KOPT-K1 (cell line): ENCODE results near the gene RFX2.

ENCODE experiments used
- H3K27ac ChIP-seq: fragments of 200-600 bp; sonication (generic); 2 replicates; pipeline ENCODE4 v1.5.1; 2016; ENCODE audit warnings: antibody characterized with exemption, mild to moderate bottlenecking, low read depth, low read length; ENCODE audit not compliant: poor library complexity, severe bottlenecking
- H3K36me3 ChIP-seq: fragments of 200-600 bp; sonication (generic); 2 replicates; pipeline ENCODE4 v1.5.1; 2017; ENCODE audit warnings: antibody characterized with exemption, mild to moderate bottlenecking, low read length, moderate library complexity; ENCODE audit not compliant: insufficient read depth
- H3K9me3 ChIP-seq: fragments of 200-600 bp; sonication (generic); 2 replicates; pipeline ENCODE4 v1.5.1; 2017; ENCODE audit warnings: antibody characterized with exemption, low read length, mild to moderate bottlenecking; ENCODE audit not compliant: insufficient read depth, poor library complexity, severe bottlenecking

Gene RFX2

GRCh38 chr19:6047741-6048251 is 62.5 kb downstream of the RFX2 start:
- Histone ChIP-seq H3K9me3 (no peaks in the 10 kb centered on the region), H3K27ac (no peak overlapping the region), H3K36me3 (no peaks in the 10 kb centered on the region)

GRCh38 chr19:6047256-6047655 is 63.0 kb downstream of the RFX2 start:
- Histone ChIP-seq H3K27ac (no peak overlapping the region), H3K36me3 (no peaks in the 10 kb centered on the region), H3K9me3 (no peaks in the 10 kb centered on the region)

GRCh38 chr19:6045108-6045507 is 65.2 kb downstream of the RFX2 start:
- Histone ChIP-seq H3K9me3 (no peaks in the 10 kb centered on the region), H3K36me3 (no peaks in the 10 kb centered on the region), H3K27ac (no peak overlapping the region)

- Histone ChIP-seq H3K27ac (no peak overlapping the region), H3K9me3 (no peaks in the 10 kb centered on the region), H3K36me3 (no peaks in the 10 kb centered on the region)
Observed at GRCh38 chr19:6044056-6044805, 66.1 kb downstream of the RFX2 start.

GRCh38 chr19:6042776-6043726 is 67.2 kb downstream of the RFX2 start:
- no peak overlapping the region for H3K27ac ChIP-seq
- H3K36me3 ChIP-seq = no peaks in the 10 kb centered on the region
- no peaks in the 10 kb centered on the region for H3K9me3 ChIP-seq

- H3K9me3 ChIP-seq = no peaks in the 10 kb centered on the region
- no peaks in the 10 kb centered on the region for H3K36me3 ChIP-seq
- H3K27ac ChIP-seq = no peak overlapping the region
Observed at GRCh38 chr19:6041991-6042481, 68.3 kb downstream of the RFX2 start.

GRCh38 chr19:6041071-6041470 is 69.2 kb downstream of the RFX2 start:
- no peak overlapping the region for H3K27ac ChIP-seq
- H3K36me3 ChIP-seq = no peaks in the 10 kb centered on the region
- no peaks in the 10 kb centered on the region for H3K9me3 ChIP-seq

GRCh38 chr19:6039566-6040225 is 70.6 kb downstream of the RFX2 start:
- H3K9me3 ChIP-seq = no peaks in the 10 kb centered on the region
- no peak overlapping the region for H3K27ac ChIP-seq
- no peaks in the 10 kb centered on the region for H3K36me3 ChIP-seq

DNA sequence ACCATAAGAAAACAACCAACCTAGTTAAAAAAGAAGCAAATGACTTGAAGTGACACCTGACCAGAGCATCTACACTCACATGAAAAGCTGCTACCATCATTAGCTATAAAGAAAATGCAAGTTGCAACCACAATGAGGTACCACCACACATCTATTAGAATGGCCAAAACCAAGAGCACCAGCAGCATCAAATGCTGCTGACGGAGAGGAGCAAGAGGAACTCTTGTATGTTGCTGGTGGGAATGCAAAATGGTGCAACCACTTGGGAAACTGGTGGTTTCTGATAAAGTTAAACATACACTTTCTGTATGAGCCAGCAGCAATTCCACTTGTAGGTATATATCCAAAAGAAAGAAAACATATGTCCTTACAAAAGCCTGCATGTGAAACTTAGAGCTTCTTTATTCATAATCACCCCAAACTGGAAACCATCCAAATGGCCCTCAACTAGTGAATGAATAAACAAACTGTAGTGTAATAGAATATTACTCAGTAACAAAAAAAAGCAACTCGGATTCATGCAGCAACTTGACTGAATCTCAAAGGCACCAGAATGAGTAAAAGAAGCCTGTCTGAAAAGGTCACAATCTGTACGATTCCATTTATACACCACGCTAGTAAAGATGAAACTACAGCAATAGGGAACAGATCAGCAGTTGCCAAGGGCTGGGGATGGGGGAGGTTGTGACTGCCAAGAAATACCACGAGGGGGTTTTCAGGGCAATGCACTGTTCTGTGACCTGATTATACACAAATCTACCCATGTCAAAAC is 71.5 kb downstream of the RFX2 start:
- H3K27ac ChIP-seq = no peak overlapping the region
- H3K36me3 ChIP-seq = no peaks in the 10 kb centered on the region
- no peaks in the 10 kb centered on the region for H3K9me3 ChIP-seq

GRCh38 chr19:6035026-6035425 is 75.3 kb downstream of the RFX2 start:
- Histone ChIP-seq H3K27ac (no peak overlapping the region), H3K36me3 (no peaks in the 10 kb centered on the region), H3K9me3 (no peaks in the 10 kb centered on the region)

GRCh38 chr19:6034512-6034911 is 75.8 kb downstream of the RFX2 start:
- Histone ChIP-seq H3K36me3 (no peaks in the 10 kb centered on the region), H3K9me3 (no peaks in the 10 kb centered on the region), H3K27ac (no peak overlapping the region)

GRCh38 chr19:6033744-6034264 is 76.5 kb downstream of the RFX2 start:
- Histone ChIP-seq H3K9me3 (no peaks in the 10 kb centered on the region), H3K27ac (no peak overlapping the region)

DNA sequence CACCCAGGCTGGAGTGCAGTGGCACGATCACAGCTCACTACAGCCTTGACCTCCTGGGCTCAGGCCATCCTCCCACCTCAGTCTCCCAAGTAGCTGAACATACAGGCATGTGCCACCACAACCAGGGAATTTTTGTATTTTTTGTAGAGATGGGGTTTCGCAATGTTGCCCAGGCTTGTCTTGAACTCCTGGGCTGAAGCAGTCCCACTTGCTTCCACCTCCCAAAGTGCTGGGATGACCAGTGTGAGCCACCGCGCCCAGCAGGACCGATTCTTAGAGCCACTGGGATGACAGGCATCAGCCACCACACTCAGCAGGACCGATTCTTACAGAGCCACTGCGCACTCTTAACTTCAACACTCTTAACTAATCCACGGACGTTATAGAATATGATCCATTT is 77.5 kb downstream of the RFX2 start:
- H3K9me3 ChIP-seq = no peaks in the 10 kb centered on the region
- no peak overlapping the region for H3K27ac ChIP-seq
- H3K36me3 ChIP-seq = no peaks in the 10 kb centered on the region

More at GRCh38 chr19:6033744-6034264, 76.5 kb downstream of the RFX2 start:
- no peaks in the 10 kb centered on the region for H3K36me3 ChIP-seq

DNA sequence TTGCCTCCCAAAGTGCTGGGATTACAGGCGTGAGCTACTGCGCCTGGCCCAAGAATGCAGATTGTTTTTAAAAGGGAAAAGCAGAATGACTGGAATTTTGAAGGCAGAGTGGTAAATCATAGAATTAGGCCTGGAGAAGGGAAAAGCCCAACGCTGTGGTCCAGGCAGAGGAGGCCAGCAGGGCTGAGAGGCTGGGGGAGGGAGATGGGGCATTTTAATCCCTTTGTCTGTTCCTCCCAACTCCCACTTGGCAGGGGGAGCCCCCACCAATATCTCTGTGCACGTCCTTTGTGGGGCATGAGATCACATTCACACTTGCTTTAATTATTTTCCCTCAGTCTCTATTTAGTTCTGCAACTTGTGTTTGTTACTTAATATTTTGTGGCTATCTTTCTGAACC is 77.9 kb downstream of the RFX2 start:
- Histone ChIP-seq H3K36me3 (no peaks in the 10 kb centered on the region), H3K9me3 (no peaks in the 10 kb centered on the region), H3K27ac (no peak overlapping the region)
